Hepatocyte (in vitro differentiated cells): ENCODE results near the gene EFR3B. TPM values are rescaled to one million over a fixed set of nuclear protein-coding genes. Genes with fewer than 3 reads are reported as not detected.

Experiments used
- DNase-seq: peaks from one replicate; pipeline ENCODE4 v3.0.0-alpha.2; 2016; ENCODE audit warnings: low spot score
- H2AFZ ChIP-seq: fragments of 200-600 bp; sonication (generic); 2 replicates; pipeline ENCODE4 v1.6.0; 2016; ENCODE audit warnings: antibody characterized with exemption, mild to moderate bottlenecking
- H3K27ac ChIP-seq: fragments of 200-600 bp; sonication (generic); 2 replicates; pipeline ENCODE4 v1.5.1; 2016; ENCODE audit warnings: mild to moderate bottlenecking
- H3K27me3 ChIP-seq: fragments of 200-600 bp; sonication (generic); 2 replicates; pipeline ENCODE4 v1.6.1; 2016
- H3K36me3 ChIP-seq: fragments of 200-600 bp; sonication (generic); replicated peaks from 2 replicates; pipeline ENCODE4 v1.5.1; 2016; ENCODE audit warnings: low read depth; ENCODE audit not compliant: insufficient read depth
- H3K4me1 ChIP-seq: fragments of 200-600 bp; sonication (generic); 2 replicates; pipeline ENCODE4 v1.5.1; 2016; ENCODE audit warnings: mild to moderate bottlenecking, moderate library complexity; ENCODE audit not compliant: insufficient read depth
- H3K4me2 ChIP-seq: fragments of 200-600 bp; sonication (generic); 2 replicates; pipeline ENCODE4 v1.6.0; 2016
- H3K4me3 ChIP-seq: fragments of 200-600 bp; sonication (generic); 2 replicates; pipeline ENCODE4 v1.5.1; 2016; ENCODE audit warnings: mild to moderate bottlenecking
- H3K79me2 ChIP-seq: fragments of 200-600 bp; sonication (generic); 2 replicates; pipeline ENCODE4 v1.6.0; 2017; ENCODE audit warnings: mild to moderate bottlenecking
- H3K9me2 ChIP-seq: fragments of 200-600 bp; sonication (generic); replicated peaks from 2 replicates; pipeline ENCODE4 v1.6.0; 2017; ENCODE audit warnings: mild to moderate bottlenecking; ENCODE audit not compliant: insufficient read depth
- H3K9me3 ChIP-seq: fragments of 200-600 bp; sonication (generic); 2 replicates; pipeline ENCODE4 v1.5.1; 2016; ENCODE audit warnings: low read depth, mild to moderate bottlenecking
- H4K20me1 ChIP-seq: fragments of 200-600 bp; sonication (generic); 2 replicates; pipeline ENCODE4 v1.6.0; 2016; ENCODE audit warnings: mild to moderate bottlenecking; ENCODE audit not compliant: insufficient read depth, poor library complexity, severe bottlenecking
- EZH2 ChIP-seq: fragments of 200-600 bp; sonication (generic); IDR thresholded peaks from 2 replicates; pipeline ENCODE4 v1.6.1; 2016; ENCODE audit warnings: antibody characterized with exemption, mild to moderate bottlenecking, borderline replicate concordance
- EZH2phosphoT487 ChIP-seq: fragments of 200-600 bp; sonication (generic); IDR thresholded peaks from one replicate; pipeline ENCODE4 v1.6.1; 2018; ENCODE audit warnings: antibody characterized with exemption, mild to moderate bottlenecking, low read depth, moderate library complexity; ENCODE audit not compliant: unreplicated experiment, severe bottlenecking
- WGBS: methylation state at CpG from one replicate; pipeline ENCODE4 v1.1.6; 2016; ENCODE audit warnings: low lambda C conversion rate; ENCODE audit errors: missing lambda C conversion rate; 5-methylcytosine and 5-hydroxymethylcytosine counted together
- polyA plus RNA-seq: library from polyadenylated mRNA; unstranded; fragments of >200 nt; fragmentation: Nextera tagmentation; extraction: Ambion mirVana; gene quantifications from 2 replicates; pipeline ENCODE4 v1.2.1, GENCODE V29; 2016
- total RNA-seq: library from RNA; depleted of rRNA; stranded (reverse); fragments of >200 nt; gene quantifications from 2 replicates; pipeline ENCODE4 v1.2.3, GENCODE V29; 2014
- TF ChIP-seq, protein P1 (sequence below): fragments of 200-600 bp; sonication (generic); IDR thresholded peaks from 2 replicates; pipeline ENCODE4 v1.5.1; 2016; ENCODE audit warnings: antibody characterized with exemption, mild to moderate bottlenecking; ENCODE audit not compliant: poor library complexity

Gene EFR3B
- total and polyA plus RNA-seq, 2 experiments from 2014 or later = 1.1 to 2.0 TPM

DNA sequence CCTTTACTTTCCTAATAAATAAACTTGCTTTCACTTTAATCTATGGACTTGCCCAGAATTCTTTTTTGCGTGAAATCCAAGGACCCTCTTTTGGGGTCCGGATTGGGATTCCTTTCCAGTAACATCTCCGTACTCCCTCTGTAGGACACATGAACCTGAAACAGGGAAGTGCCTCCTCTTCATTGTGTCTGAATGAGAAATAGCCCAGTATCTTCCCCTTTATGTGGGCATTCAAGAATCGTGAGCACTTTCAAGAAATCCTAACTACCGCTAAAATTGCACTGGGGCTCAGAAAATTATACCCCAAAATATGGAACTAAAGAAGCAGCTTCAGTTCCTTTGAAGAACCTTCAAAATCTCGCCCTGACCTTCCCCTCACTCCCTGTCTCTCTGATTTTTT lies 134.3 kb downstream of the EFR3B start:
- H3K79me2 ChIP-seq = no peaks in the 10 kb centered on the region
- DNase-seq = no peak
- no peak for TF ChIP-seq EZH2
- TF ChIP-seq, protein P1, sequence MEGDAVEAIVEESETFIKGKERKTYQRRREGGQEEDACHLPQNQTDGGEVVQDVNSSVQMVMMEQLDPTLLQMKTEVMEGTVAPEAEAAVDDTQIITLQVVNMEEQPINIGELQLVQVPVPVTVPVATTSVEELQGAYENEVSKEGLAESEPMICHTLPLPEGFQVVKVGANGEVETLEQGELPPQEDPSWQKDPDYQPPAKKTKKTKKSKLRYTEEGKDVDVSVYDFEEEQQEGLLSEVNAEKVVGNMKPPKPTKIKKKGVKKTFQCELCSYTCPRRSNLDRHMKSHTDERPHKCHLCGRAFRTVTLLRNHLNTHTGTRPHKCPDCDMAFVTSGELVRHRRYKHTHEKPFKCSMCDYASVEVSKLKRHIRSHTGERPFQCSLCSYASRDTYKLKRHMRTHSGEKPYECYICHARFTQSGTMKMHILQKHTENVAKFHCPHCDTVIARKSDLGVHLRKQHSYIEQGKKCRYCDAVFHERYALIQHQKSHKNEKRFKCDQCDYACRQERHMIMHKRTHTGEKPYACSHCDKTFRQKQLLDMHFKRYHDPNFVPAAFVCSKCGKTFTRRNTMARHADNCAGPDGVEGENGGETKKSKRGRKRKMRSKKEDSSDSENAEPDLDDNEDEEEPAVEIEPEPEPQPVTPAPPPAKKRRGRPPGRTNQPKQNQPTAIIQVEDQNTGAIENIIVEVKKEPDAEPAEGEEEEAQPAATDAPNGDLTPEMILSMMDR = no peak
- TF ChIP-seq EZH2phosphoT487 = no peak

GRCh38 chr2:25176541-25177181 lies 134.8 kb downstream of the EFR3B start:
- Histone ChIP-seq H3K27me3 (no peaks in the 10 kb centered on the region), H4K20me1 (no peaks in the 10 kb centered on the region), H3K27ac (no peak overlapping the region), H3K36me3 (no peaks in the 10 kb centered on the region), H3K9me2 (no peaks in the 10 kb centered on the region), H3K4me3 (no peak overlapping the region), H3K4me2 (no peak overlapping the region), H3K4me1 (no peaks in the 10 kb centered on the region), H3K79me2 (no peaks in the 10 kb centered on the region), H3K9me3 (no peaks in the 10 kb centered on the region), H2AFZ (no peak overlapping the region)
- DNase-seq = no peak
- TF ChIP-seq, protein P1 = no peak
- TF ChIP-seq EZH2 = no peak
- 62% methylated on average over 5 of the region's 5 CpGs for WGBS

More for the DNA sequence above, 134.3 kb downstream of the EFR3B start:
- 88% methylated on average over 6 of the region's 6 CpGs for WGBS
- Histone ChIP-seq H3K4me3 (no peak overlapping the region), H3K36me3 (no peaks in the 10 kb centered on the region), H3K27me3 (peaks cover under 1% of the 10 kb centered on the region), H2AFZ (no peak overlapping the region), H3K9me2 (no peaks in the 10 kb centered on the region), H3K9me3 (no peaks in the 10 kb centered on the region), H4K20me1 (no peaks in the 10 kb centered on the region), H3K4me2 (no peak overlapping the region), H3K27ac (no peak overlapping the region), H3K4me1 (no peaks in the 10 kb centered on the region)

DNA sequence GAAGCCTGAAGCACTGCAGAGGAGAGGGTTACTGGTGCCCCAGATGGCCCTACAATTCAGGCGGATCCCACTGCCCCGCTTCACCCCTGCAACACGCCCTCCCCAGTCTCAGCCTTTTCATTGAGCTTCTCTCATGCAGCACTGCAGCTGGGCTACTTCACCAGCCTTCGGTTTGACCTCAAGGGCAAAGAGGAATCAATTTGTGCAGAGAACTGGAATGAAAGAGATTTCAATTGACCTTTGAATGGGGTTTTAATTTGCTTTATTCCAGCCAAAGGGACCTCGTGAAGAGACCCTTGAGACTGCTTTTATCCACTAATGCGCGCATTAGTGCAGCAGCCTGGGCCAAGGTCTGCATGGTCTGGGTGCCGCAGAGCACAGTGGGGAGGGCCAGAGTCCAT lies 135.3 kb downstream of the EFR3B start:
- no peaks in the 10 kb centered on the region for H4K20me1 ChIP-seq
- no peak for DNase-seq
- H3K4me2 ChIP-seq = no peak overlapping the region
- no peak overlapping the region for H3K27ac ChIP-seq
- H3K9me3 ChIP-seq = no peaks in the 10 kb centered on the region
- H3K9me2 ChIP-seq = no peaks in the 10 kb centered on the region
- H2AFZ ChIP-seq = no peak overlapping the region
- H3K79me2 ChIP-seq = no peaks in the 10 kb centered on the region
- no peak overlapping the region for H3K4me3 ChIP-seq
- TF ChIP-seq EZH2 = no peak
- TF ChIP-seq EZH2phosphoT487 = no peak
- no peaks in the 10 kb centered on the region for H3K36me3 ChIP-seq
- no peaks in the 10 kb centered on the region for H3K4me1 ChIP-seq
- 87% methylated on average over 8 of the region's 8 CpGs for WGBS
- H3K27me3 ChIP-seq = no peaks in the 10 kb centered on the region

- no peaks in the 10 kb centered on the region for H3K79me2 ChIP-seq
- no peak overlapping the region for H3K4me2 ChIP-seq
- H2AFZ ChIP-seq = no peak overlapping the region
- H3K9me2 ChIP-seq = no peaks in the 10 kb centered on the region
- H3K4me1 ChIP-seq = no peaks in the 10 kb centered on the region
- H3K36me3 ChIP-seq = no peaks in the 10 kb centered on the region
- no peaks in the 10 kb centered on the region for H3K9me3 ChIP-seq
- no peaks in the 10 kb centered on the region for H3K27me3 ChIP-seq
- H4K20me1 ChIP-seq = no peaks in the 10 kb centered on the region
- no peak overlapping the region for H3K27ac ChIP-seq
- no peak for TF ChIP-seq EZH2phosphoT487
- TF ChIP-seq EZH2 = no peak
- TF ChIP-seq, protein P1 = no peak
- no peak for DNase-seq
- WGBS = 88% methylated on average over 10 of the region's 10 CpGs
- no peak overlapping the region for H3K4me3 ChIP-seq
Measured at GRCh38 chr2:25178976-25179375, 137.1 kb downstream of the EFR3B start.
